ENCODE measurements around the gene RBM4.

DNA sequence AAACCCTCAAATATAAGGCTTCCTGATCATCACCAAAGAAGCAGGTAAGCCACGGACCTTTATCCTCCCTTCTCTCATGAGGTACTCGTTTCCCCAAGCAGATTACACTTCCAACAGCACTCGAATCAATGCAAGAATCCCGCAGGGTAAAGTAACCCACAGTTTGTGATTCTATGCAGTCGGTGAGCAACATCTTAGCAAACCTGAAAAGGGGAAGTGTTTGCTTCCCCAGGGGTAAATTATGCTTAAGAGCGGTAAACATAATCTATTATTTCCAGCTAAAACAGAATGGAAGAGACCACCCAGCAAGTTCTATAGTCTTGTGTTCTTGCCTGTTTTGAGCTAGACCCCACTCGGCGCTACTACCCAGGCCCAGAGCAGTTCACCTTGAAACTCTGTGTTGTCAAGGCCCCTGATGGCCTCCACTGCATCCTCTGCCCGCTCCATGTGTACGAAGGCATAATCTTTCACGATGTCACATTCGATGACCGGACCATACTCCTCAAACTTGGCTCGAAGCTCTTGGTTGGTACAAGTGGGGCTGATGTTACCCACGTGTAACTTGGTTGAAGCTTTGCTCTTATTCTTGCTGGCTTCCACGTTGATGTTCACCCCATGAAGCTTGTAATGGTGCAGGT is 37.9 kb downstream of the RBM4 start:
- TF ChIP-seq TAF1 (IDR thresholded peaks at IDR 0.05; ENCODE audit: borderline replicate concordance, insufficient read depth, low read length) (no peak), REST (IDR thresholded peaks at IDR 0.05; ENCODE audit: insufficient read depth in 1 of 2, low read depth in 2 of 2, low read length in 2 of 2) (no peak), POLR2AphosphoS5 (IDR thresholded peaks at IDR 0.05; ENCODE audit: low read depth, low read length) (no peak), SIN3A (IDR thresholded peaks at IDR 0.05; ENCODE audit: borderline replicate concordance, insufficient read depth, low read length) (no peak)

Data from PFSK-1 (cell line).